A549 (cell line): Measurements from ENCODE around the gene INPP4B. TPM values are rescaled to one million over a fixed set of nuclear protein-coding genes. Genes with fewer than 3 reads are reported as not detected.

ENCODE experiments used
- ATAC-seq, 2 experiments: fragments of 200-7000 bp in 1 of 2; fragments of >200 bp in 1 of 2; cut with Nextera tagmentation in 1 of 2; cut with Tn5 transposase in 1 of 2; 3 replicates each; pipeline versions ENCODE4 v1.8.0 to v1.9.1; 2018 to 2020; ENCODE audit warnings: mild to moderate bottlenecking in 1 of 2, moderate library complexity in 1 of 2
- CTCF ChIA-PET: fragments of 300-600 bp; sonication (Branson Sonifier 250); formaldehyde crosslinking; extraction: SDS; loops from one replicate; lab custom pipeline; 2021; ENCODE audit warnings: antibody characterized with exemption, inconsistent platforms; lab: Yijun Ruan, JAX
- POLR2A ChIA-PET: fragments of 350-600 bp; formaldehyde crosslinking; extraction: SDS; loops from one replicate; lab custom pipeline; 2021; ENCODE audit warnings: antibody characterized with exemption, inconsistent platforms; lab: Yijun Ruan, JAX
- DNase-seq, 2 experiments: peaks; one replicate each; pipeline versions ENCODE4 v3.0.0 to v3.0.0-alpha.2; 2011 to 2016; ENCODE audit warnings: low read depth in 1 of 2, low spot score in 1 of 2
- FAIRE-seq: peaks from 2 replicates; lab custom pipeline; 2011; peaks lifted over from hg19 to GRCh38; lab: Jason Lieb, UNC
- H3K27ac ChIP-seq, 2 experiments: fragments of >200 bp; sonication (Bioruptor Twin); formaldehyde crosslinking; 3 replicates each; pipeline ENCODE4 v1.5.1; 2016 to 2017
- H3K4me1 ChIP-seq: fragments of >200 bp; sonication (Bioruptor Twin); formaldehyde crosslinking; 3 replicates; pipeline ENCODE4 v1.6.1; 2016
- H3K4me2 ChIP-seq: fragments of >200 bp; sonication (Bioruptor Twin); formaldehyde crosslinking; 3 replicates; pipeline ENCODE4 v1.6.1; 2016
- H3K4me3 ChIP-seq: fragments of >200 bp; sonication (Bioruptor Twin); formaldehyde crosslinking; 3 replicates; pipeline ENCODE4 v1.5.1; 2016
- H3K9me3 ChIP-seq: fragments of >200 bp; sonication (Bioruptor Twin); formaldehyde crosslinking; 3 replicates; pipeline ENCODE4 v1.6.1; 2016
- BHLHE40 ChIP-seq: IDR thresholded peaks from 2 replicates; pipeline ENCODE4 v1.6.1; 2012; ENCODE audit warnings: low read depth, low read length, inconsistent platforms
- CBX8 ChIP-seq: fragments of 200-600 bp; sonication (generic); IDR thresholded peaks from 2 replicates; pipeline ENCODE4 v1.6.1; 2016
- CHD2 ChIP-seq: fragments of 150-350 bp; IDR thresholded peaks from 2 replicates; pipeline ENCODE4 v1.6.1; 2014; ENCODE audit warnings: low read length; ENCODE audit not compliant: partially characterized antibody
- EHMT2 ChIP-seq: fragments of 200-600 bp; sonication (generic); IDR thresholded peaks from 2 replicates; pipeline ENCODE4 v1.6.1; 2016; ENCODE audit warnings: antibody characterized with exemption, low read depth, mild to moderate bottlenecking, moderate library complexity
- EP300 ChIP-seq, 2 experiments: fragments of >200 bp; sonication (Bioruptor Twin); formaldehyde crosslinking; IDR thresholded peaks; 2 replicates in 1 of 2; 3 replicates in 1 of 2; pipeline ENCODE4 v1.6.1; 2016 to 2017
- FOSL2 ChIP-seq, 2 experiments: fragments of 450-650 bp in 1 of 2; fragments of >200 bp in 1 of 2; sonication (Bioruptor Twin) in 1 of 2; formaldehyde crosslinking; IDR thresholded peaks; 2 replicates each; pipeline versions ENCODE4 v1.5.0 to v1.6.1; 2016 to 2020; ENCODE audit warnings: mild to moderate bottlenecking in 1 of 2, moderate library complexity in 1 of 2
- GATA3 ChIP-seq: IDR thresholded peaks from 2 replicates; pipeline ENCODE4 v1.6.1; 2012; ENCODE audit warnings: borderline replicate concordance
- HEYL ChIP-seq: fragments of 250-450 bp; sonication (Bioruptor Pico); IDR thresholded peaks from 2 replicates; pipeline ENCODE4 v1.8.0; 2021; ENCODE audit warnings: mild to moderate bottlenecking, moderate library complexity
- HMGXB4 ChIP-seq: fragments of 250-450 bp; sonication (Bioruptor Pico); IDR thresholded peaks from 2 replicates; pipeline ENCODE4 v1.5.0; 2021; ENCODE audit warnings: mild to moderate bottlenecking, moderate library complexity, borderline replicate concordance
- HOXB13 ChIP-seq: fragments of 250-450 bp; sonication (Bioruptor Pico); IDR thresholded peaks from 2 replicates; pipeline ENCODE4 v1.5.0; 2020; ENCODE audit warnings: low read depth, mild to moderate bottlenecking, moderate library complexity
- JUNB ChIP-seq: fragments of >200 bp; sonication (Bioruptor Twin); formaldehyde crosslinking; IDR thresholded peaks from 2 replicates; pipeline ENCODE4 v1.6.1; 2016
- KDM1A ChIP-seq: fragments of 200-600 bp; sonication (generic); IDR thresholded peaks from 2 replicates; pipeline ENCODE4 v1.6.1; 2016; ENCODE audit warnings: low read depth, mild to moderate bottlenecking
- KDM5A ChIP-seq: fragments of 200-600 bp; sonication (generic); IDR thresholded peaks from 2 replicates; pipeline ENCODE4 v1.6.1; 2016; ENCODE audit warnings: antibody characterized with exemption, mild to moderate bottlenecking
- MAFK ChIP-seq: fragments of 450-650 bp; IDR thresholded peaks from 2 replicates; pipeline ENCODE4 v1.6.1; 2014; ENCODE audit not compliant: partially characterized antibody
- MAZ ChIP-seq: fragments of 150-350 bp; IDR thresholded peaks from 2 replicates; pipeline ENCODE4 v1.6.1; 2014; ENCODE audit warnings: antibody characterized with exemption, low read depth, low read length, borderline replicate concordance
- MYC ChIP-seq: IDR thresholded peaks from 2 replicates; pipeline ENCODE4 v1.6.1; 2012; ENCODE audit warnings: mild to moderate bottlenecking, inconsistent platforms, low read length, improper control_type of control experiment, borderline replicate concordance
- NFE2L2 ChIP-seq: fragments of 150-350 bp; conservative IDR thresholded peaks from 2 replicates; pipeline ENCODE4 v1.6.1; 2014; ENCODE audit warnings: low read length
- NR3C1 ChIP-seq: fragments of >200 bp; sonication (Bioruptor Twin); formaldehyde crosslinking; IDR thresholded peaks from 3 replicates; pipeline ENCODE4 v1.6.1; 2017
- PHF8 ChIP-seq: fragments of 200-600 bp; sonication (generic); IDR thresholded peaks from 2 replicates; pipeline ENCODE4 v1.6.1; 2016; ENCODE audit warnings: low read depth, mild to moderate bottlenecking, antibody characterized with exemption, moderate library complexity, borderline replicate concordance
- POLR2A ChIP-seq: IDR thresholded peaks from 2 replicates; pipeline ENCODE4 v1.6.1; 2012; ENCODE audit warnings: mild to moderate bottlenecking, low read length
- RAD21 ChIP-seq, 2 experiments: fragments of >200 bp in 1 of 2; sonication (Bioruptor Twin) in 1 of 2; formaldehyde crosslinking in 1 of 2; IDR thresholded peaks in 1 of 2; conservative IDR thresholded peaks in 1 of 2; 2 replicates in 1 of 2; 3 replicates in 1 of 2; pipeline ENCODE4 v1.6.1; 2012 to 2018; ENCODE audit warnings: inconsistent platforms in 1 of 2
- RCOR1 ChIP-seq: fragments of 150-350 bp; IDR thresholded peaks from 2 replicates; pipeline ENCODE4 v1.6.1; 2014; ENCODE audit warnings: antibody characterized with exemption, low read length, low read depth
- REST ChIP-seq: fragments of 200-600 bp; sonication (generic); IDR thresholded peaks from 2 replicates; pipeline ENCODE4 v1.6.1; 2016; ENCODE audit warnings: antibody characterized with exemption, mild to moderate bottlenecking, moderate library complexity
- RNF2 ChIP-seq: fragments of 200-600 bp; sonication (generic); IDR thresholded peaks from 2 replicates; pipeline ENCODE4 v1.6.1; 2016; ENCODE audit warnings: low read depth, mild to moderate bottlenecking, antibody characterized with exemption, moderate library complexity, borderline replicate concordance
- SREBF2 ChIP-seq: fragments of 450-650 bp; IDR thresholded peaks from 2 replicates; pipeline ENCODE4 v1.6.1; 2014; ENCODE audit warnings: mild to moderate bottlenecking, moderate library complexity
- USF2 ChIP-seq: fragments of 450-650 bp; IDR thresholded peaks from 2 replicates; pipeline ENCODE4 v1.6.1; 2014; ENCODE audit warnings: antibody characterized with exemption
- ZC3H11A ChIP-seq: fragments of 450-650 bp; IDR thresholded peaks from 2 replicates; pipeline ENCODE4 v1.6.1; 2014; ENCODE audit warnings: antibody characterized with exemption, mild to moderate bottlenecking
- ZFP36 ChIP-seq: fragments of 450-650 bp; IDR thresholded peaks from 2 replicates; pipeline ENCODE4 v1.6.1; 2014; ENCODE audit warnings: borderline replicate concordance; ENCODE audit not compliant: partially characterized antibody
- ZSCAN20 ChIP-seq: fragments of 250-450 bp; sonication (Bioruptor Pico); IDR thresholded peaks from 2 replicates; pipeline ENCODE4 v1.8.0; 2022; ENCODE audit warnings: mild to moderate bottlenecking, moderate library complexity
- WGBS: methylation state at CpG from one replicate; pipeline ENCODE4 v1.1.6; 2017; ENCODE audit errors: missing lambda C conversion rate; 5-methylcytosine and 5-hydroxymethylcytosine counted together
- polyA plus RNA-seq, 4 experiments: library from polyadenylated mRNA; depleted of rRNA in 3 of 4; stranded (reverse); fragments of >200 nt; fragmentation: RNase III in 1 of 4; extraction: RNeasy Plus Mini Kit Qiagen cat#74134 plus additional on column Dnase treatment in 1 of 4; gene quantifications; 2 replicates in 3 of 4; 3 replicates in 1 of 4; pipeline ENCODE4 v1.2.3, GENCODE V29; 2011 to 2017

INPP4B gene
- polyA plus RNA-seq, 2 of the 4 experiments (the other 2 are of a cell fraction), result 7.2 to 14.9 TPM

- TF ChIP-seq USF2 (no peak), EHMT2 (no peak), POLR2A (no peak), KDM5A (no peak), MAFK (no peak), CBX8 (no peak)
Measured at GRCh38 chr4:142393127-142393526, 453.0 kb downstream of the INPP4B start (continued).

GRCh38 chr4:142386856-142387255, 459.2 kb downstream of the INPP4B start:
- 65% methylated on average over 6 of the region's 6 CpGs for WGBS
- DNase-seq (no peak), ATAC-seq (no peak), FAIRE-seq (no peak)
- Histone ChIP-seq H3K4me2 (no peak overlapping the region), H3K4me1 (0 out of 3 replicates have a peak, but pooled peaks cover 4% of the 10 kb centered on the region), H3K9me3 (no peaks in the 10 kb centered on the region), H3K27ac (no peak overlapping the region), H3K4me3 (no peak overlapping the region)
- POLR2A ChIA-PET, result no interaction called here
- CTCF ChIA-PET, result no interaction called here
- no peak for TF ChIP-seq RNF2
- TF ChIP-seq HOXB13, result no peak
- TF ChIP-seq EP300 (IDR thresholded peaks at IDR 0.05), result no peak
- no peak for TF ChIP-seq ZC3H11A
- TF ChIP-seq SREBF2, result no peak
- TF ChIP-seq CHD2, result no peak
- no peak for TF ChIP-seq EHMT2
- no peak for TF ChIP-seq ZFP36
- TF ChIP-seq NFE2L2, result no peak
- no peak for TF ChIP-seq JUNB
- no peak for TF ChIP-seq BHLHE40
- TF ChIP-seq NR3C1, result no peak
- TF ChIP-seq RAD21 (conservative IDR thresholded peaks at IDR 0.05 in 1 of 2, IDR thresholded peaks at IDR 0.05 in 1 of 2), result no peak
- TF ChIP-seq HMGXB4 (CRISPR knock-in tag), result no peak

- Histone ChIP-seq H3K9me3 (no peaks in the 10 kb centered on the region), H3K4me3 (no peak overlapping the region), H3K27ac (no peak overlapping the region), H3K4me2 (no peak overlapping the region), H3K4me1 (0 out of 3 replicates have a peak, but pooled peaks cover 4% of the 10 kb centered on the region)
- WGBS, result 89% methylated on average over 8 of the region's 8 CpGs
- ATAC-seq, result no peak
- ChIA-PET CTCF (no interaction called here), POLR2A (no interaction called here)
- DNase-seq, result no peak
- no peak for TF ChIP-seq HEYL (CRISPR knock-in tag)
- no peak for TF ChIP-seq NR3C1
- no peak for TF ChIP-seq HMGXB4 (CRISPR knock-in tag)
- TF ChIP-seq RCOR1, result no peak
- no peak for TF ChIP-seq REST
- TF ChIP-seq RAD21 (conservative IDR thresholded peaks at IDR 0.05 in 1 of 2, IDR thresholded peaks at IDR 0.05 in 1 of 2), result no peak
- TF ChIP-seq KDM1A, result no peak
- no peak for TF ChIP-seq ZSCAN20 (CRISPR knock-in tag)
- no peak for TF ChIP-seq GATA3
- TF ChIP-seq MAFK, result no peak
- no peak for TF ChIP-seq MAZ
- no peak for TF ChIP-seq FOSL2 (IDR thresholded peaks at IDR 0.05)
- no peak for TF ChIP-seq FOSL2 (CRISPR knock-in tag; IDR thresholded peaks at IDR 0.05)
- TF ChIP-seq MYC, result no peak
- no peak for TF ChIP-seq PHF8
- no peak for FAIRE-seq
Measured at GRCh38 chr4:142386449-142386848, 459.7 kb downstream of the INPP4B start.
